Activated CD4-positive, alpha-beta T cell treated with anti-CD3 and anti-CD28 coated beads, Interleukin-2, amount 10 ng/mL, durations not matched to agents 7 days and 5 days (primary cell): ENCODE results near the gene CINP. TPM values are rescaled to one million over a fixed set of nuclear protein-coding genes. Genes with fewer than 3 reads are reported as not detected.

Source experiments
- CTCF ChIA-PET: fragments of 350-600 bp; sonication (Branson Sonifier 250); formaldehyde crosslinking; loops from one replicate; lab custom pipeline; 2021; ENCODE audit warnings: antibody characterized with exemption; lab: Charles Lee
- POLR2A ChIA-PET: fragments of 350-600 bp; sonication (Branson Sonifier 250); formaldehyde crosslinking; loops from one replicate; lab custom pipeline; 2021; ENCODE audit warnings: antibody characterized with exemption; lab: Charles Lee
- DNase-seq: peaks from one replicate; pipeline ENCODE4 v3.0.0-alpha.2; 2020
- H3K27ac Mint-ChIP-seq: one replicate; pipeline ENCODE4 v1.8.0; 2021; ENCODE audit warnings: mild to moderate bottlenecking, moderate library complexity, mixed read lengths
- H3K27me3 Mint-ChIP-seq: one replicate; pipeline ENCODE4 v1.8.0; 2021; ENCODE audit warnings: mixed read lengths
- H3K36me3 Mint-ChIP-seq: one replicate; pipeline ENCODE4 v1.8.0; 2021; ENCODE audit warnings: low read depth, mixed read lengths
- H3K4me1 Mint-ChIP-seq: one replicate; pipeline ENCODE4 v1.8.0; 2021; ENCODE audit warnings: mixed read lengths
- H3K4me3 Mint-ChIP-seq: one replicate; pipeline ENCODE4 v1.8.0; 2021; ENCODE audit warnings: mild to moderate bottlenecking, moderate library complexity, mixed read lengths
- H3K9me3 Mint-ChIP-seq: one replicate; pipeline ENCODE4 v1.8.0; 2021; ENCODE audit warnings: mixed read lengths
- total RNA-seq, 2 experiments: library from RNA; stranded (reverse); gene quantifications; one replicate each; pipeline ENCODE4 v1.2.3, GENCODE V29; 2021

CINP gene
- 10 to 100 TPM; 26.8 to 33.7 TPM for total RNA-seq

DNA sequence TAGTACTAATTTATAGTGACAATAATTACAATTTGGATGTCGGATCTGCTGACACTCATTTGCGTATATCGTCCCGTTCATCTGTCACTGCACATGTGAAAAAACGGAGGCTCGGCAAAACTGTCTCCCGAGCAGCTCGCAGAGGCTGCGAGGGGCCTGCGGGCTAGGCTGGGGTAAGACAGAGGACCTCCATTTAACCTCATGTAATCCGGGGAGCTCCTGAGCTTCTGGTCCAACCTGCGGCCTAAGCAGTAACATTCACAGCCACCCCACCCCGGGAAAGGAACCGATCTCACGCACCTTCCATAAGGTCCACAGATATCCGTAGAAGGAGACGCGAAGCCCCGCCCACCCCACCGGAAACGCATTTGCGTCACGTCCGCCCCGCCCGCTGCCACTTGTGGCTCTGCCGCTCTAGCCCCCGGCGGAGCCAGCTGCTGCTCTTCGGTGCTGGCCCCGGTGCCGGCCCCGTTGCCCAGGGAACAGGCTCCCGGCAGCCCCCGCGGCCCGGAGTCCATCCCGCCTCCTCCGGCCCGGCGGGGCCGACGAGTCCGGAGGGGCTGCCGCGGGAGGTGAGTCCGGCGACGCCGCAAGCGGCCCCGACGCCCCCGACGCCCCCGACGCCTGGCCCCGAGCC is at the start of gene CINP, which contains the start of gene TECPR2:
CINP (minus strand) TSS at position 346 of the 637 bp plus-strand sequence; CDS start at position 307, 39 bp downstream.
TECPR2 (plus strand) TSS at position 397 of the 637 bp plus-strand sequence. CDS start 13,781 bp downstream, outside the sequence.
- DNase-seq = peak; percentile 97
- Mint-ChIP-seq H3K9me3 (no peaks in the 10 kb centered on the region), H3K27me3 (no peaks in the 10 kb centered on the region), H3K4me3 (no peak within 1 kb of the TSS), H3K4me1 (peaks cover 25% of the 10 kb centered on the region), H3K27ac (peak within 1 kb of the TSS; percentile 98), H3K36me3 (peaks cover 7% of the 10 kb centered on the region)
- POLR2A ChIA-PET = interaction anchor here (0.7 to 1.2 kb wide), 3 partner anchors 14 to 516 kb away, joined by 3 read pairs; no protein-coding TSS in a partner anchor
- CTCF ChIA-PET = interaction anchor here (1.1 to 1.7 kb wide), 3 partner anchors 13 to 28 kb away, joined by 4 to 5 read pairs (median 5); no protein-coding TSS in a partner anchor

DNA sequence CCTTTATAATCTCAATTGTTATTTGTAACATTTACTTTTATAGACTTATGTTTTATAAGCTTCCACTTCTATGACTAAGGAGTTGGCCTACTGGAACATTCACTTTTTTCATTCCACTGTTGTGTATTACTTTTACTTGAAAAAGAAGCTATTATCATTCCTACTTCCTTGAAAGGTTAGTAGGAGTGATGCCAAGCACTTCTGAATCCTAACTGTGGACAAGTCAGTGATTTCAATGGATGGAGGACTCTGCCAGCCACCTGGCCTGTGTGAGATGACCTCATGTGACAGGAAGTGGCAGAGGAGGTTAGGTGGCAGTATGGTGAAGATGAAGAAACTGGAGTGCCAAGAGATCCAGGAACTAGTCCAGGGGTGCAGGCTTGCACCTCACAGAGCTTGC is 46.0 kb upstream of the CINP start:
- CTCF ChIA-PET = interaction anchor here (0.6 to 1.1 kb wide), 2 partner anchors 9 to 58 kb away, joined by 3 to 5 read pairs; no protein-coding TSS in a partner anchor
- no peak overlapping the region for H3K4me3 Mint-ChIP-seq
- H3K4me1 Mint-ChIP-seq = peaks cover 10% of the 10 kb centered on the region
- peaks cover 5% of the 10 kb centered on the region for H3K9me3 Mint-ChIP-seq
- no peak overlapping the region for H3K27ac Mint-ChIP-seq
- H3K36me3 Mint-ChIP-seq = peaks cover 16% of the 10 kb centered on the region
- no peak for DNase-seq
- POLR2A ChIA-PET = no interaction called here
- H3K27me3 Mint-ChIP-seq = no peaks in the 10 kb centered on the region

- POLR2A ChIA-PET = no interaction called here
- no peak for DNase-seq
- CTCF ChIA-PET = interaction anchor here (1.2 kb wide), 1 partner anchor 29 kb away, joined by 3 read pairs; no protein-coding TSS in a partner anchor
- peaks cover 28% of the 10 kb centered on the region for H3K36me3 Mint-ChIP-seq
- no peaks in the 10 kb centered on the region for H3K27me3 Mint-ChIP-seq
- peaks cover 17% of the 10 kb centered on the region for H3K9me3 Mint-ChIP-seq
- no peak overlapping the region for H3K27ac Mint-ChIP-seq
- no peak overlapping the region for H3K4me3 Mint-ChIP-seq
- peaks cover 10% of the 10 kb centered on the region for H3K4me1 Mint-ChIP-seq
Measured at GRCh38 chr14:102407258-102407657, 44.6 kb upstream of the CINP start.

DNA sequence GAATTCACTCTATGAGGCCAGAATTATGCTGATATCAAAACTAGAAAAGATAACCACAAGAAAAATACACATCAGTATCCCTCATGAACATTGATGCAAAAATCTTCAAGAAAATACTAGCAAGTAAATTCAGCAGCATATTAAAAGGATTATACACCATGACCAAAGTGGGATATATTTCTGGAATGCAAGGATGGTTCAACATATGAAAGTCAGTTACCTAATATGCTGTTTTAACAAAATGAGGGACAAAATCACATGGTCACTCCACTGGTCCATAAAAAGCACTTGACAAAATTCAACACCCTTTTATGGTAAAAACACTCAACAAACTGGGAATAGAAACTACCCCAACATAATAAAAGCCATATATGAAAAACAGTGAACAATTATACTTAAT is 40.3 kb upstream of the CINP start:
- Mint-ChIP-seq H3K27ac (no peak overlapping the region), H3K4me3 (no peak overlapping the region), H3K36me3 (peaks cover 33% of the 10 kb centered on the region), H3K27me3 (no peaks in the 10 kb centered on the region), H3K4me1 (no peaks in the 10 kb centered on the region), H3K9me3 (peaks cover 34% of the 10 kb centered on the region)
- POLR2A ChIA-PET = no interaction called here
- CTCF ChIA-PET = no interaction called here
- no peak for DNase-seq

GRCh38 chr14:102396521-102396920 is 33.8 kb upstream of the CINP start:
- CTCF ChIA-PET = no interaction called here
- Mint-ChIP-seq H3K27me3 (no peaks in the 10 kb centered on the region), H3K9me3 (peaks cover 24% of the 10 kb centered on the region), H3K4me1 (peaks cover 8% of the 10 kb centered on the region), H3K27ac (no peak overlapping the region), H3K4me3 (no peak overlapping the region), H3K36me3 (peaks cover 29% of the 10 kb centered on the region)
- POLR2A ChIA-PET = no interaction called here
- DNase-seq = no peak

GRCh38 chr14:102394717-102395375 is 32.2 kb upstream of the CINP start:
- ChIA-PET POLR2A (interaction anchor here (0.7 to 0.8 kb wide), 2 partner anchors 25 to 32 kb away, joined by 3 read pairs; partner anchors contain the start of genes CINP and TECPR2), CTCF (interaction anchor here (0.8 to 1.4 kb wide), 3 partner anchors 12 to 129 kb away, joined by 3 to 7 read pairs (median 3); no protein-coding TSS in a partner anchor)
- DNase-seq = no peak
- Mint-ChIP-seq H3K4me1 (peaks cover 8% of the 10 kb centered on the region), H3K9me3 (peaks cover 21% of the 10 kb centered on the region), H3K4me3 (no peak overlapping the region), H3K27me3 (no peaks in the 10 kb centered on the region), H3K36me3 (peaks cover 26% of the 10 kb centered on the region), H3K27ac (no peak overlapping the region)

DNA sequence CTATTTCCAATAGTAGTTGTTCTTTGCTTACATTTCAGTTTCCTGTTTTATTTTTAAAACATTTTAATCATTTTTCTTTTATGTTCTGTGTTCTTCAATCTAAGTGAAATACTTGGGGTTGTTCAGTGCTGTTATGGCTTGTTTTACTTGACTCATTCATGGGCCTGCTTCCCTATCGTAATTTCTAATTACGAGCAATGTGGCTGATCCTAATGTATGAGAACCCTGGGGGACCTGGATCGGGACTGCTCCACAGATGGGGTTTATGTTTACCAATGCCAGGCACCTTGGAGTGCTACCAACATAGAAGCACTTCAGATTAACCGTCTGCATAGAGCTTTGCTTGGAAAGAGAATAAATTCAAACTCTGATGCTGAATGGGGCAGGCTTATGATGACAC is 29.8 kb upstream of the CINP start:
- Mint-ChIP-seq H3K4me1 (peaks cover 8% of the 10 kb centered on the region), H3K27me3 (no peaks in the 10 kb centered on the region), H3K36me3 (peaks cover 16% of the 10 kb centered on the region), H3K27ac (no peak overlapping the region), H3K9me3 (peaks cover 11% of the 10 kb centered on the region), H3K4me3 (no peak overlapping the region)
- DNase-seq = no peak
- CTCF ChIA-PET = interaction anchor here (1.5 kb wide), 1 partner anchor 50 kb away, joined by 3 read pairs; no protein-coding TSS in a partner anchor
- POLR2A ChIA-PET = no interaction called here

DNA sequence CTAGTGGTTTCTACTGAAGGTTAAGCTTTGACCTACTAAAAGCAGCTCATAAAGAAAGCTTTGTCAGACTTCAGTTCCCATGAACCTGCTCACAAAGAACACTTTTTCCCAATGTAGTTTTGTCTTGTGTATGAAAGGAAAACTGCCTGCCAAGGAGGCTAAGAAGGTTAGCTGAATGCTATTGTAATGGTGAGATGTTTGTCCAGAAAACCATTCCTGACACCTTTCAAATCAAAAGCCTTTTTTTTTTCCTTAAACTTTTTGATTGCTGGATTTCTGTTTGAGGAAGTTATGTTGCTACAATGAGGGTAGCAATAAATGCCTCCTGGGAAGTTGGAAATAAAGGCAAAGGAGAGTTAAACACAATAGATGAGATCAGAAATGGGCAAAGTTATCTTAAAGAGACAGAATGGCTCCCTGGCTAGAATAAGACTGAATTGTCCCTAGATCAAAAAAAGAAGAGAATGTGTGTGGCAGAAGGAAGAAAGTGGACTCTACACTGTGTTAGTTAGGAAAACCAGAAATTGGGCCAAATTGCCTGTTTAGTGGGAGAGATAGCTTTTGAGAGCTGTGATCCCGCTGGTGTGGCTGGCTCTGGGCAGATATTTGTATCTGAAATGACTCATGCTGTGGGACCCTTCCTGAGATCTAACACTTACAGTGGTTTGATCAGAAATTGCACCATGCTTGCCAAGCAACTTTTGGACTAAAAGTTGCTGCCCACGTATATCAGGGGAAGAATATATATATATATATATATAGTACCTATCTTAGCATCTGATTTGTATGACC is 27.6 kb upstream of the CINP start:
- no peak for DNase-seq
- CTCF ChIA-PET = interaction anchor here (1.0 kb wide), 1 partner anchor 28 kb away, joined by 4 read pairs; the partner anchor contains the start of genes CINP and TECPR2
- no peak overlapping the region for H3K27ac Mint-ChIP-seq
- H3K27me3 Mint-ChIP-seq = no peaks in the 10 kb centered on the region
- H3K4me3 Mint-ChIP-seq = no peak overlapping the region
- POLR2A ChIA-PET = interaction anchor here (0.6 kb wide), 1 partner anchor 20 kb away, joined by 4 read pairs; no protein-coding TSS in a partner anchor
- H3K9me3 Mint-ChIP-seq = peaks cover 2% of the 10 kb centered on the region
- peaks cover 5% of the 10 kb centered on the region for H3K36me3 Mint-ChIP-seq
- peaks cover 9% of the 10 kb centered on the region for H3K4me1 Mint-ChIP-seq

GRCh38 chr14:102389246-102389645 is 26.6 kb upstream of the CINP start:
- DNase-seq = no peak
- Mint-ChIP-seq H3K27ac (no peak overlapping the region), H3K36me3 (peaks cover 5% of the 10 kb centered on the region), H3K4me3 (no peak overlapping the region), H3K9me3 (peaks cover 2% of the 10 kb centered on the region), H3K4me1 (peaks cover 5% of the 10 kb centered on the region), H3K27me3 (no peaks in the 10 kb centered on the region)
- ChIA-PET POLR2A (interaction anchor here (0.6 kb wide), 1 partner anchor 21 kb away, joined by 4 read pairs; no protein-coding TSS in a partner anchor), CTCF (interaction anchor here (0.7 to 1.0 kb wide), 2 partner anchors 80 to 389 kb away, joined by 3 read pairs; no protein-coding TSS in a partner anchor)

GRCh38 chr14:102387086-102387485 is 24.4 kb upstream of the CINP start:
- peaks cover 1% of the 10 kb centered on the region for H3K36me3 Mint-ChIP-seq
- H3K27ac Mint-ChIP-seq = no peak overlapping the region
- ChIA-PET CTCF (interaction anchor here (1.4 kb wide), 1 partner anchor 11 kb away, joined by 5 read pairs; no protein-coding TSS in a partner anchor), POLR2A (no interaction called here)
- H3K4me1 Mint-ChIP-seq = peaks cover 4% of the 10 kb centered on the region
- peaks cover 2% of the 10 kb centered on the region for H3K9me3 Mint-ChIP-seq
- H3K4me3 Mint-ChIP-seq = no peak overlapping the region
- no peaks in the 10 kb centered on the region for H3K27me3 Mint-ChIP-seq
- DNase-seq = no peak

DNA sequence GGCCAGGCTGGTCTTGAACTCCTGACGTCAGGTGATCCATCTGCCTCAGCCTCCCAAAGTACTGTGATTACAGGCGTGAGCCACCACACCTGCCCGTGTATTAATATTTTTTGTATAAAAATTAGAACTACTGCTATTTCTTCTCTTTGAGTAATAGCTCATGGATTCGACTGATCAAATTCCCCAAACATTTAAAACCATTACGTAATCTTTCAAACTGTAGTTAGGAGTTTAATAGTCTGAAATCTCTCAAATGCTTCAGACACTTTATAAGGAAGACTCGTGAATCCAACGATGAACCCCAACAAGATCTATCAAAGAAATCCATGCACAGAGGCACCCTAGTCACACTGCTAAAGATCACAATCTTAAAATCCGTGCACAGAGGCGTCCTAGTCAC is 16.1 kb upstream of the CINP start:
- peaks cover 9% of the 10 kb centered on the region for H3K36me3 Mint-ChIP-seq
- H3K27ac Mint-ChIP-seq = no peak overlapping the region
- H3K4me1 Mint-ChIP-seq = peaks cover 24% of the 10 kb centered on the region
- H3K9me3 Mint-ChIP-seq = no peaks in the 10 kb centered on the region
- CTCF ChIA-PET = no interaction called here
- POLR2A ChIA-PET = no interaction called here
- DNase-seq = no peak
- H3K4me3 Mint-ChIP-seq = no peak overlapping the region
- no peaks in the 10 kb centered on the region for H3K27me3 Mint-ChIP-seq

- Mint-ChIP-seq H3K27ac (peak overlapping the region; percentile 20), H3K4me1 (peaks cover 27% of the 10 kb centered on the region), H3K27me3 (no peaks in the 10 kb centered on the region), H3K4me3 (no peak overlapping the region), H3K9me3 (no peaks in the 10 kb centered on the region), H3K36me3 (peaks cover 9% of the 10 kb centered on the region)
- ChIA-PET CTCF (interaction anchor here (1.5 kb wide), 1 partner anchor 15 kb away, joined by 5 read pairs; the partner anchor contains the start of genes CINP and TECPR2), POLR2A (no interaction called here)
- no peak for DNase-seq
Measured at GRCh38 chr14:102377696-102378095, 15.0 kb upstream of the CINP start.
